ENCODE measurements around the gene PRSS57.
"Not testable (repeated sequence)": the region's sequence is repeated elsewhere in the genome, so short reads cannot be mapped to it uniquely, and the experiment has no call there.

- TF ChIP-seq CTCF (conservative IDR thresholded peaks at IDR 0.05; ENCODE audit: low read depth, low read length); EZH2 (IDR thresholded peaks at IDR 0.05; ENCODE audit: borderline replicate concordance, low read depth, low read length, poor library complexity, severe bottlenecking): not testable (repeated sequence)
Measured at GRCh38 chr19:668675-669434, 26.4 kb downstream of the PRSS57 start.

Data from A673 (cell line).